PC-9 (cell line): ENCODE results near the gene SLCO1B3. TPM values are rescaled to one million over a fixed set of nuclear protein-coding genes. Genes with fewer than 3 reads are reported as not detected.

Experiments
- BruUV-seq: library from RNA; stranded (reverse); fragments of 400-500 nt; replicated peaks from 2 replicates; lab custom pipeline; 2021; lab: Mats Ljungman, UMichigan
- CTCF ChIA-PET: fragments of 300-600 bp; sonication (Branson Sonifier 250); formaldehyde crosslinking; loops from one replicate; lab custom pipeline; 2022; ENCODE audit warnings: antibody characterized with exemption; lab: Charles Lee
- POLR2A ChIA-PET: fragments of 300-600 bp; sonication (Branson Sonifier 250); formaldehyde crosslinking; loops from one replicate; lab custom pipeline; 2022; ENCODE audit warnings: antibody characterized with exemption; ENCODE audit not compliant: unreplicated experiment; lab: Charles Lee
- DNase-seq, 2 experiments: peaks; one replicate each; pipeline versions ENCODE4 v3.0.0 to v3.0.0-alpha.2; 2015 to 2022; ENCODE audit warnings: mixed read lengths in 1 of 2
- H2AFZ ChIP-seq: fragments of 200-600 bp; sonication (generic); 2 replicates; pipeline ENCODE4 v1.8.1; 2017; ENCODE audit warnings: antibody characterized with exemption
- H3F3A ChIP-seq: fragments of 200-600 bp; sonication (generic); 2 replicates; pipeline ENCODE4 v1.8.1; 2017; ENCODE audit warnings: antibody characterized with exemption, mild to moderate bottlenecking, low read depth; ENCODE audit not compliant: insufficient read depth
- H3K27ac ChIP-seq: fragments of 200-600 bp; sonication (generic); 2 replicates; pipeline ENCODE4 v1.6.1; 2016; ENCODE audit warnings: mixed run types
- H3K27me3 ChIP-seq: fragments of 200-600 bp; sonication (generic); 2 replicates; pipeline ENCODE4 v1.6.1; 2016; ENCODE audit warnings: low read depth, mixed run types; ENCODE audit not compliant: insufficient read depth
- H3K36me3 ChIP-seq: fragments of 200-600 bp; sonication (generic); 2 replicates; pipeline ENCODE4 v1.6.1; 2016; ENCODE audit warnings: low read depth, mixed run types
- H3K4me1 ChIP-seq: fragments of 200-600 bp; sonication (generic); replicated peaks from 2 replicates; pipeline ENCODE4 v1.6.1; 2016; ENCODE audit warnings: mixed run types; ENCODE audit not compliant: insufficient read depth
- H3K4me2 ChIP-seq: fragments of 200-600 bp; sonication (generic); 2 replicates; pipeline ENCODE4 v1.6.1; 2017; ENCODE audit warnings: mixed run types
- H3K4me3 ChIP-seq: fragments of 200-600 bp; sonication (generic); 2 replicates; pipeline ENCODE4 v1.6.1; 2016; ENCODE audit warnings: mixed run types
- H3K79me2 ChIP-seq: fragments of 200-600 bp; sonication (generic); 2 replicates; pipeline ENCODE4 v1.6.1; 2017; ENCODE audit warnings: low read depth, mixed run types
- H3K9me2 ChIP-seq: fragments of 200-600 bp; sonication (generic); 2 replicates; pipeline ENCODE4 v1.8.1; 2017; ENCODE audit warnings: mild to moderate bottlenecking; ENCODE audit not compliant: insufficient read depth
- H3K9me3 ChIP-seq: fragments of 200-600 bp; sonication (generic); 2 replicates; pipeline ENCODE4 v1.8.1; 2016; ENCODE audit warnings: low read depth; ENCODE audit not compliant: insufficient read depth
- H4K20me1 ChIP-seq: fragments of 200-600 bp; sonication (generic); 2 replicates; pipeline ENCODE4 v1.8.1; 2017; ENCODE audit not compliant: insufficient read depth
- EZH2 ChIP-seq: fragments of 200-600 bp; sonication (generic); IDR thresholded peaks from 2 replicates; pipeline ENCODE4 v1.8.0; 2017; ENCODE audit warnings: antibody characterized with exemption, low read depth
- intact Hi-C: fragments of 100-400 bp; cut with micrococcal nuclease; formaldehyde crosslinking; loops from one replicate; pipeline ENCODE4 v1.10.0; 2022; ENCODE audit not compliant: unreplicated experiment
- total RNA-seq: library from RNA; stranded (reverse); gene quantifications from 2 replicates; pipeline ENCODE4 v1.2.3, GENCODE V29; 2021
- TF ChIP-seq, protein P1 (sequence below): fragments of 200-600 bp; sonication (generic); conservative IDR thresholded peaks from 2 replicates; pipeline ENCODE4 v1.6.1; 2017; ENCODE audit warnings: mixed run types, antibody characterized with exemption, mild to moderate bottlenecking, moderate library complexity

The SLCO1B3 gene
- total RNA-seq, 1 experiment from 2014 or later = 37.5 TPM

DNA sequence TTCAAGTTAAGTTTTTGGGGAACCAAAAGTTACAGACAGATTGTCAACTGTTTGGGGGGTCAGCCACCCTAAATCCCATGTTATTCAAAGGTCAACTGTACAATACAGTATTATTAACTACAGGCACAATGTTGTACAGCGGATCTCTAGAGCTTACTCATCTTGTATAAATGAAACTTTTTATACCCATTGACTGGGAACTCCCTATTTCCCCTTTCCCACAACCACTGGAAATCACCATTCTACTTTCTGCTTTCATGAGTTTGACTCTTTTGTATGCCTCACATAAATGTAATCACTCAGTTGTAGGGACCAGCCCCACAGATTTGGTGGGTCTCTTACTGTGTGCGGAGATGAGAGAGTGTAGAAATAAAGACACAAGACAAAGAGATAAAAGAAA lies 57.8 kb downstream of the SLCO1B3 start:
- BruUV-seq = no TSS peak
- TF ChIP-seq EZH2 = no peak
- TF ChIP-seq, protein P1, sequence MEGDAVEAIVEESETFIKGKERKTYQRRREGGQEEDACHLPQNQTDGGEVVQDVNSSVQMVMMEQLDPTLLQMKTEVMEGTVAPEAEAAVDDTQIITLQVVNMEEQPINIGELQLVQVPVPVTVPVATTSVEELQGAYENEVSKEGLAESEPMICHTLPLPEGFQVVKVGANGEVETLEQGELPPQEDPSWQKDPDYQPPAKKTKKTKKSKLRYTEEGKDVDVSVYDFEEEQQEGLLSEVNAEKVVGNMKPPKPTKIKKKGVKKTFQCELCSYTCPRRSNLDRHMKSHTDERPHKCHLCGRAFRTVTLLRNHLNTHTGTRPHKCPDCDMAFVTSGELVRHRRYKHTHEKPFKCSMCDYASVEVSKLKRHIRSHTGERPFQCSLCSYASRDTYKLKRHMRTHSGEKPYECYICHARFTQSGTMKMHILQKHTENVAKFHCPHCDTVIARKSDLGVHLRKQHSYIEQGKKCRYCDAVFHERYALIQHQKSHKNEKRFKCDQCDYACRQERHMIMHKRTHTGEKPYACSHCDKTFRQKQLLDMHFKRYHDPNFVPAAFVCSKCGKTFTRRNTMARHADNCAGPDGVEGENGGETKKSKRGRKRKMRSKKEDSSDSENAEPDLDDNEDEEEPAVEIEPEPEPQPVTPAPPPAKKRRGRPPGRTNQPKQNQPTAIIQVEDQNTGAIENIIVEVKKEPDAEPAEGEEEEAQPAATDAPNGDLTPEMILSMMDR = no peak
- H3K27ac ChIP-seq = no peak overlapping the region
- H3K4me3 ChIP-seq = no peak overlapping the region
- ChIA-PET CTCF (no interaction called here), POLR2A (no interaction called here)
- no peaks in the 10 kb centered on the region for H3K27me3 ChIP-seq
- no peak overlapping the region for H2AFZ ChIP-seq
- no peaks in the 10 kb centered on the region for H3F3A ChIP-seq
- DNase-seq = no peak
- H4K20me1 ChIP-seq = no peaks in the 10 kb centered on the region
- H3K4me2 ChIP-seq = no peak overlapping the region
- no peaks in the 10 kb centered on the region for H3K79me2 ChIP-seq
- H3K36me3 ChIP-seq = no peaks in the 10 kb centered on the region
- no peaks in the 10 kb centered on the region for H3K9me3 ChIP-seq
- no peaks in the 10 kb centered on the region for H3K9me2 ChIP-seq
- intact Hi-C loops = no loop called here
- no peaks in the 10 kb centered on the region for H3K4me1 ChIP-seq

DNA sequence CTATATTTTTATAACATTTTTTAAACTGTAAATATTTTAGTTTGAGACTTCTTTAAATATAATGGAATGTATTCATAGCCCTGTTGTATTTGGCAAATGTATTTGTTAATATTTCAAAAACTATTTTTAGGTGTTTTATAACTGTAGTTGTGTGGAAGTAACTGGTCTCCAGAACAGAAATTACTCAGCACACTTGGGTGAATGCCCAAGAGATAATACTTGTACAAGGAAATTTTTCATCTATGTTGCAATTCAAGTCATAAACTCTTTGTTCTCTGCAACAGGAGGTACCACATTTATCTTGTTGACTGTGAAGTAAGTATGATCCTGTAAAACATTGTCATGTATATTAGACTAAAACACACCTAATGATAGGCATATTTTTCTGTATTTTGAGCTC lies 72.8 kb downstream of the SLCO1B3 start:
- POLR2A ChIA-PET = no interaction called here
- DNase-seq = no peak
- TF ChIP-seq, protein P1 = no peak
- TF ChIP-seq EZH2 = no peak

DNA sequence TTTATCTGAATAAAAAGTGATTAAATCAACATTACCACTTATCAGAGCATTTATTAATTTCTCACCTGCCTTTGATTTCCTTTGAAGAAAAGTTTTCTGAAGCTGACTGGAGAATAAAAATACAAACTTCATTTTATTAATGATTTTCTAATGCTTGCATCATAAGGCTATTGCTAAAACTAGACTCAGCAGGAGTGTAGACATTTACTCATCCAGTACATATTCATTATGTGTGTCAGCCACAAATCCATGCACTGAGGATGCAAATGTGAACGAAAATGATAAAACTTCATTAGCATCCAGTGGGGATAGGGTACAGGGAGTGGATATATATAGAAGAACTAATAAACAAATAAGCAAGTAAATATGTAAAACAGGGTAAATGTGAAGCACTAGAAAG lies 74.6 kb downstream of the SLCO1B3 start:
- Histone ChIP-seq H4K20me1 (no peaks in the 10 kb centered on the region), H3K27me3 (no peaks in the 10 kb centered on the region), H3K9me2 (no peaks in the 10 kb centered on the region; the same call in 1 of the 2 replicates), H3F3A (no peaks in the 10 kb centered on the region), H3K27ac (no peak overlapping the region), H3K79me2 (no peaks in the 10 kb centered on the region), H3K4me3 (no peak overlapping the region), H2AFZ (no peak overlapping the region), H3K4me1 (no peaks in the 10 kb centered on the region), H3K9me3 (0 out of 2 replicates have a peak, but pooled peaks cover 4% of the 10 kb centered on the region), H3K36me3 (no peaks in the 10 kb centered on the region), H3K4me2 (no peak overlapping the region)
- no TSS peak for BruUV-seq
- intact Hi-C loops = no loop called here
- ChIA-PET CTCF (no interaction called here), POLR2A (no interaction called here)
- no peak for DNase-seq
- TF ChIP-seq, protein P1 = no peak
- TF ChIP-seq EZH2 = no peak

More for the DNA sequence above, 72.8 kb downstream of the SLCO1B3 start:
- Histone ChIP-seq H4K20me1 (no peaks in the 10 kb centered on the region), H3K36me3 (no peaks in the 10 kb centered on the region), H3K4me3 (no peak overlapping the region), H3K9me2 (no peaks in the 10 kb centered on the region; the same call in 1 of the 2 replicates), H3K27ac (no peak overlapping the region), H3K4me2 (no peak overlapping the region), H3K79me2 (no peaks in the 10 kb centered on the region), H2AFZ (no peak overlapping the region), H3K27me3 (no peaks in the 10 kb centered on the region), H3K4me1 (no peaks in the 10 kb centered on the region), H3F3A (no peaks in the 10 kb centered on the region), H3K9me3 (0 out of 2 replicates have a peak, but pooled peaks cover 4% of the 10 kb centered on the region)
- CTCF ChIA-PET = no interaction called here
- no TSS peak for BruUV-seq
- intact Hi-C loops = loop anchor here (5.0 kb wide), 1 partner anchor 36 kb away; no protein-coding TSS in a partner anchor
